GOT3 (cell line): ENCODE results near the gene RAB28.

ENCODE experiments used
- DNase-seq: peaks from one replicate; lab custom pipeline; 2025; ENCODE audit warnings: mixed read lengths; lab: John Stamatoyannopoulos, UW

Gene RAB28

DNA sequence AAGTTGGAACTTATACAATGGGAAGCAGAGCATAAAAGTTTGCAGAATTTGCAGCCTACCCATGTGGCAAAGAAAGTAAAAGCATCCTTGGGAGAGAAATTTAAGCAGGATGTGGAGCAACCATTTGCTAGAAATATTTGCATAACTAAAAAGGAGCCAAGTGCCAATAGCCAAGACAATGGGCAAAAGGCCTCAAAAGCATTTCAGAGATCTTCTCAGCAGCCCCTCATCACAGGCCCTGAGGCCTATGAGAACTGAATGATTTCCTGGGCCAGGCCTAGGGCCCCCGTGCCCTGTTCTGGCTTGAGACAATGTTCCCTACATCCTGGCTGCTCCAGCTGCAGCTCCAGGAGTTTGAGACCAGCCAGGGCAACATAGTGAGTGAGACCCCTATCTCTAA is 25.3 kb upstream of the RAB28 start:
- no peak for DNase-seq

DNA sequence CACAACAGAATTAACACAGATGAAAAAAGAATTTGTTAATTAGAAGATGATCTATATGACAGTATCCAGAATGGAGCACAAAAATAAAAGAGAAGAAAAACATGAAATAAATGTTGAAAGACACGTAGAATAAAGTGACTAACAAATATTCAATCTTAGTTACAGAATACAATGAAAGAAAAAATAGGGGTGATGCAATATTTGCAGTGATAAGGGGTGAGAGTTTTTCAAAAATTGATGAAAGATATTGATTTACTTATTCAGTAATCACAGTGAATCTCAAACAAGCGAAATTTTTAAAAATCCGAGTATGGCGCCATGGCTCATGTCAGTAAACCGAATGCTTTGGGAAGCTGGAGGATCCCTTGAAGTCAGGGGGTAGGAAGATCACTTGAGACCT is 20.2 kb upstream of the RAB28 start:
- no peak for DNase-seq

DNA sequence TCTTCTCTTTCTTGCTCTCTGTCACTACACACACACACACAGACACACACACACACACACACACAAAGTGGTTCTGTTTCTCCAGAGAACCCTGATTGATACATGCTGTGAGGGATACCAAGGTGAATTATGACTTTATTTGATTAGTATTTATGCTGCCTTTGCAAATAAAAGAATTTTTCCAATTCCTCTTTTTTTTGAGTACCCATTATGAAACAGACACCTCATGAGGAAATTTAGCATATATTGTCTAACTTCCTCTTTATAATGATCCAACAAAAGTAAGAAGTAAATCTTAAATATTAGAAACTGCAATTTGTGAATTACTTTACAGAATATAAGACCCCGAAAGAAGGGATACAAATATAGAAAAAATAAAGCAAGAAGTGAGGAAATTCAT is 14.3 kb upstream of the RAB28 start:
- DNase-seq = no peak

DNA sequence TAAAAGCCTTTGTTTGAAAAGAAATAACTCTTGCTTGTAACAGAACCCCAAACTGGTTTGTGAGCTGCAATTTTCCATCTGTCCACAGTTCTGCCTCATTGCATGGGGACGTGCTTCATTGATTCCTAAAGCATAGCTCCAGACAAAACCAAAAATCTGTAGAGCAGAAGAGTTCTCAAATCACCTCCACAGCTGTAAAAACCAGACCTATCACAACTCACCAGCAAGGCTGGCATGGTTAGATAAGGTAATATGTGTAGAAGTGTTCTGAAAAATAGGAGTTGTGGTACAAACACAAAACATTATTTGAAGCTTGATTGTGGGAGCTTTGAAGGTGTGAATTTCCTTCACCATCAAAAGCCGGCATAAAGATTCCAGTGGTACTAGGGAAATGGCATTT is 12.5 kb upstream of the RAB28 start:
- no peak for DNase-seq

DNA sequence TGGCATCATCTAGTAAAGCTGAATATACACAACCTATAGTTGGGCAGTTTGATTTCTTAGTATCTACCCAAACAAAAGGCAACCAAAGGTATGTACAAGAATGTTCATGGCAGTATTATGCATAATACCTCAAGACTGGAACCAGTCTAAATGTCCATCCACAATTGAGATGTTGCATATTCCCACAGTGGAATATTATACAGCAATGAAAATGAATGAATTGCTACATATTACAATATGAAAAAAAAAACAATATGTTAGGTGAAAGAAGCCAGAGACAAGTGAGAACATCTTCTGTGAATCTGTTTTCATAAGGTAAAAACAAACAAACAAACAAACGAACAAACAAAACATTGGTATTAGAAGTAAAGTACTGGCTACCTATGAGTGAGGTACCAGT is 11.6 kb upstream of the RAB28 start:
- DNase-seq = no peak

DNA sequence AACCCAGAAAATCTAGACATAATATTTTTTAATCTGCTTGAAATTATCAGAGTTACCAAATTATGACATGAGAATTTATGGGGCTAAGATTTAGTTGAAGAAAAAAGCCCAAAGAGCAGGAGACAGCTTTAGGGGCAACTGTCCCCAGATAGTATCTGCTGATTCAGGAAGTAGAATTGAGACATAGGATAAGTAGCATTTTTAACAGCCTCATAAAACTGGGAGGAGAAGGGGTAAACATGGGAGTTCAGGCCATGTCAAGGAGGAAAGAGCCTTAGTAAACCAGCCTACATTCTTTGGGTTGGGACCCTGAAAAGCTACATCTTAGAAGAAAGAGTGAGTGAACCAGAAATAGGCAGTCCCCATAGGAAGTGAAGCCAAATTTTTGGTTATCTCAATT is 9.7 kb upstream of the RAB28 start:
- DNase-seq = no peak

DNA sequence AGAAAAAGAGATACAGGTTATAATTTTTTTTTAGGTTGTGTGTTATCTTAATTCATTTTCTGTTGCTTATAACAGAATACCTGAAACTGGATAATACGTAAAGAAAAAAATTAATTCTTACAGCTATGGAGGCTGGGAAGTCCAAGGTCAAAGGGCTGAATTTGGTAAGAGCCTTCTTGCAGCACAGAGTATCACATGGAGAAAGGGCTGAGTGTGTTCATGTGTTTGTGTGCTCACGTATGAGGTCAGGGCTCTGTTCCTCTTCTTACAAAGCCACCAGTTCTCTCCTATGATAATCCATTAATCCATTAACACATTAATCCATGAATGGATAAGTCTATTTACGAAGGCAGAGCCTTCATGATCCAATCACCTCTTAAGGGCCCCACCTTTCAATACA is 8.6 kb upstream of the RAB28 start:
- no peak for DNase-seq

DNA sequence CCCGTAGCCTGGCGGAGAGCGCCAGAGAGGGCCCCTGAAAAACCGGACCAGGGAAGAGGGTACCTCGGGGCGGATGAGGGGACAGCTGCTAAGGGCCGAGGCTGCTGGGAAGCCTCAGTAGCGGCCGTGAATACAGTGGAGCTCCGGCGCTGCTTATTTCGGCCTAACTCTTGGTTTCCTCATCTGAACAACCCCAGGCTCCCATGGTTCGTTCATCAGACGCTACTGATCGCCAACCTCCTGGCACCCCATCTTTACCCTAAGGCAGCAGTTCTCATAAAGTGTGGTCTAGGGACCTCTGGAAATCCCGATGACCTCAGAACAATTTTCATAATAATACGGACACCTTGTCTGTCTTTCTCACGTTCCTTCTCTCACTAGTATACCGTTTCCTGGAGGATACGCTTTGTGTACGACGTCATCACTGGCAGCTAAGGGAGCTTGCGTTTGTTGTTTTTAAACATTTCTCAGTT is 645 bp upstream of the RAB28 start:
- no peak for DNase-seq

DNA sequence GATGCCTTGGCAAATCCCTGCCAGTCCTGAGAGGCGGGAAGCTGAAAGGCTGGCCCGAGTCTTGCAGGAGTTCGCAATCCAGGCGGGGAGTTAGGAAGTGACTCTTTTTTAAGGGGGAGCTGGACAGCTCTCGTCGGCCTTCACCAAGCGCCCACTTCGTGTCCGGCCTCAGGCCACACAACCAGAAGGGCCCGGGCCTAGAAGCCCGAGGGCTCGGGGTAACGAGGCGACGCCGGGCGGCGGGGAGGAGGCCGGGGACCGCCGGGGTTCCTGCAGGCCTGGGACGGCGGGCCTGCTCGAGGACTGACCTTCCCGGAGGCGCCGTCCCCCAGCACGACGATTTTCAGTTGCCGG is 395 bp downstream of the RAB28 start:
- no peak for DNase-seq

DNA sequence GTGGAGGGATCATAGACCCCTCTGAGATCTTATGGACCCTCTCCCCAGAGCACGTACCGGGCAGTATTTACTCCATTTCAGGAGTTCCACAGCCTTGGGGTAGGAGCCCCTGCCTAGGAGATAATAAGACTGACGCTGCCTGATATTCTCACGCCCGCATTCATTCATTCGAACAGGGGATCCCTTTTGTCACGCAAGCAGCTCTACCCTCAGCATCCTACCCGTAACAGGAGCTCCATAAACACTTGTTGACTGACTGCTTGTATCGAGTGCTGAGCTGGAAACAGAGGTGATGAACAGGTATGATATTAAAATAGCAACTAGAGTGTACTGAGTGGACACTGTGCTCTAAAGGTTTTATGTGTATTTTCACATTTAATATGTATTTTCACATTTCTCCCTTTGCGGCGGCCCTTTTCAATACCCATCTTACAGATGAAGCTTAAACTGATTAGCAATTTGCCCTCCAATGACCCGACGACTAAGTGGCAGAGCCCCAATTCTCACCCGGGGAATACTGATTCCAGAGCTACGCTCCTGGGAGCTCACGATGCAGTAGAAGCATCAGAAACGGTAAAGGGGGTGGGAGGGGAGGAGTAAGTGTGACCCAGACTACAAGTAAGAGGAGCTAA is 888 bp downstream of the RAB28 start:
- no peak for DNase-seq

DNA sequence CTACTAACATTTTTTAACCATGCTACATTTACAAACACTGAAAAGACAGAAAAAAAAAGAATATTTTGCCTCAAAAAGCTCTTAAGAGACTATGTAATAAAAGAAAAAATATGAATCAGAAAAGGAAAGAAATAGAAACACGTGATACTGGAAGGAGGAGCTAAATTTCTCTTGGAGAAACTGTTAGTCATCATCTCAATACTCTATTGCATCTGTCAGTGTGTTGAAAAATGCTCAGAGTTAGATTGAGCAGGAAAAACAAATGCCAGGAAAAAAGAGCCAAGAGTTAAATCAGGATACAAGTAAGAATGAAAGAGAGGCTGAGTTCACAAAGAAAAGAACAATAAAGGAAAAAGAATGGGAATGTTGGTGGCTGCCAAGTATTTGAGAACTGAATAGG is 2.6 kb downstream of the RAB28 start:
- no peak for DNase-seq

DNA sequence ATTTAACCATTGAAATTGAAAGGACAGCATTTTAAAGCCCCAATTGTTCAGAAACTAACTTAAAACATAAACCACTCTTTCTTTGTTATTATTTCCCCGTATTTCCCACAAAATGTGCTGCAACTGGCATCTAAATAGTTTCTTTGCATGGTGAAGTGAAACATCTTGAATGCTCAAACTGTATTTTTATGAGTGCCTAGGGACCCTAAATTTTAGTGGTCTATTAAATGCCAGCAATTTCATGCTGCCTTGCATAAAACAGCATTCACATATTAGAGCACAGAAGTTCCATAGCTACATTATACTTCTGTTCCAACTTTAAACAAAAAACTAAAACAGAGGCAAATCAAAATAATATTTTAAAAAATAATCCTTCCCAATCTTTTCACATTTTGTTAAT is 5.4 kb downstream of the RAB28 start:
- DNase-seq = no peak

DNA sequence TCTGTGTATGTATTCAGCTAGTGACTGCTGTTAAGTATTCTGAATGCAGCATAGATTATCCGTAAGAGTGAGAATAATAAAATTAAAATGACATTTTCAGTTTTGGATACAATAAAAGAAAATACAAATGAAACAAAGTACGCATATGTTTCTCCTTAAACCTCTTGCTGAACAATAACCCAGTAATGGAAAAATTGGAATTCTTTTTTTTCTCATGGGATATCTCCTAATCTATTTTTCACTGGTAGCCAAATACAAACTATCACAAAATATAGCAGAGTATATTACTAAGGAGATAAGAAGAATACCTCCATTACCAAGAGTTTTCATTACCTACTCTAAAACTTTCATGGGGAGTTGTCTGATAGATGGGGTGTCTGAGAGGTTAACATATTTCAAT is 6.0 kb downstream of the RAB28 start:
- no peak for DNase-seq

DNA sequence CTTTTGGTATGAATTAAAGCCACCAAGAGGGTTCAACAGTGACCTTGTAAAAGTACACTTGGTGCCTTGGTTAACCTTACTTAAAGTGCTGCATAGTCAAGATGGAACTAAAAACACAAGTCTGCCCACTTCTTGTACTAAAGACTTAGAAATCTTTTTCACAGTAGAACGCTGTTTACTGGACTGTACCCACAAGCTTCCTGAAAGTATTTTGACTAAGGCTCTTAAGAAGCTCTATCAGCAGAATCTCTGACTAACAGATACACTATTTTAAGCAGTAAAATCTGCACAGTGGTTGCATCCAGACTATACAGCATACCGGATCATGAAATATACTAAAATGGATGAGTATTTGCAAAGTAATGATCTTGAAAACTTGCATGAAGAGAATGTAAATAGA is 7.2 kb downstream of the RAB28 start:
- DNase-seq = no peak

DNA sequence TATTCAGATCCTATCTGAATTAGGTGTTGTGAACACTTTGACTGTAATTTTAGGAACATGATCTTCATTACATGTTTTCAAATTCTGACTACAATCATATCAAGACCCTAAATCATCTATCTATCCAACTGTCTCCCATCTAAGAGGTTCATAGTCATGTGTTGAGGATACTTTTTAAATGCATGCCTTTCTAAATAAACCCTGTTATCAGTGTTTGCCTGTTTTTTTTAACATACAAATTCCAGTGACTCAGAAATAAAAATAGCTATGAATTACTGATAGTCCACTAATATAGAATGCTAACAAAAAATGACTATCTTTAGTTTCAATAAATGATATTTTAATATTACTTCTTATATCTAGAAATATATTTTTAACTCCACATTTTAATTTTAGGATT is 8.0 kb downstream of the RAB28 start:
- no peak for DNase-seq

DNA sequence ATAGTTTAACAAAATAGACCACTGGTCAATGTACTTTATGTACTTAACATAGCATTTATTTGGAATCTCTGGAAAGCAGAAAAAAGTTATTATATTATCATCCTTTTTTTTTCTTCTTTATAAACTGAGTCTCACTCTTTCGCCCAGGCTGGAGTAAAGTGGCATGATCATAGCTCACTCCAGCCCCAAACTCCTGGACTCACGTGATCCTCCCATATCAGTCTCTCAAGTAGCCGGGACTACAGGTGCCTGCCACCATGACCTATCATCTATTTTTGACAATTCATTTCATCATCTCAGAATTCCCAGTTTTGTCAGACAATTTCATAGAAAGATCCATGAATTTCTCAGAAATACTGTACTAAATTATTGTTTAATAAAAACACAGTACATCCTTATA is 12.7 kb downstream of the RAB28 start:
- DNase-seq = no peak

DNA sequence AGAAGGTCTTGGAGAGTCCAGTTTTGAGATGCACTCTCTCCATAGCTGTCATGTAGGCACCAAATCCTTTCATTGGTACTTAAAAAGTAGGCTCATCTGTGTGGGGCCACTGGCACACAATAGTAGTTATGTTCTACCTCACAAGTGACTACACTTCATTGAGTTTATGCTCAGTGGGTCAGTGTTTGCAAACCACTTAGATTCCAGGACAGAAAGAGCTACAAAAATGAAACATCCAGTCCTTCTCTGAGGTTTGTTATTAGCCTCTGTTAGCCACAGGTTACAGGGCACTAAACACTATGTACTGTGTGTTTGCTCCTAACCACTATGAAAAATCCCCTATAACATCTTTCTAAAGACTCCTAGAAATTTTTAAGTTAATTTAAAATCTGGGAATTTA is 13.8 kb downstream of the RAB28 start:
- no peak for DNase-seq

DNA sequence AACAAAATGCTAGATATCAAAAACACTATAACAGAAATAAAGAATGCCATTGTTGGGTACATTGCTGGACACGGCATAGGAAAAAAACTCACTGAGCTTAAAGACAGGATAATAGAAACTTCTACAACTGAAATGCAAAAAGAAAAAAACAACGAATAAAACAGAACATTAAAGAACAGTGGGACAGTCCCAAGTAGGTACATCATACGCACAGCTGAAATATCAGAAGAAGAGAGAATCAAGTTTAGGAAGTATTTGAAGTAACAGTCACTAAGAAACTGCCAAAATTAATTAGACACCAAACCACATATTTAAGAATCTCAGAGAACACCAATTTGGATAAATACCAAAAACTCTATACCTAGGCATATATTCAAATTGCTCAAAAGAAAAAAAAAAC is 19.2 kb downstream of the RAB28 start:
- DNase-seq = no peak

DNA sequence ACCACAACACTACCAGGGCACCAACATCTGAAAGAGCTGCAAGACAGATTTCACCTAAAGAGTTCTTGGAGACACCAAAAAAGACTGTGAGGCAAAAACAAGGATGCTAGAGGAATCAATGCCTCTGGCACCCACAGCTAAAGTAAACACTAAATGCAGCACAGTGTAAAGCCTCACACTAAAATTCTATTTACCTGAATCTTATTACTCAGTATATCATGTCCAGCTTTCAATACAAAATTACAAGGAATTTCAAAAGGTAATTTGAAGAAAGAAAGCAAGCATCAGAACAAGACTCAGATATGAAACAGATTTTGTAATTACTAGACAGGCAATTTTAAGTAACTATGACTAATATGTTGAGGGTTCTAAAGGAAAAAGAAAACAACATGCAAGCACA is 19.6 kb downstream of the RAB28 start:
- no peak for DNase-seq

DNA sequence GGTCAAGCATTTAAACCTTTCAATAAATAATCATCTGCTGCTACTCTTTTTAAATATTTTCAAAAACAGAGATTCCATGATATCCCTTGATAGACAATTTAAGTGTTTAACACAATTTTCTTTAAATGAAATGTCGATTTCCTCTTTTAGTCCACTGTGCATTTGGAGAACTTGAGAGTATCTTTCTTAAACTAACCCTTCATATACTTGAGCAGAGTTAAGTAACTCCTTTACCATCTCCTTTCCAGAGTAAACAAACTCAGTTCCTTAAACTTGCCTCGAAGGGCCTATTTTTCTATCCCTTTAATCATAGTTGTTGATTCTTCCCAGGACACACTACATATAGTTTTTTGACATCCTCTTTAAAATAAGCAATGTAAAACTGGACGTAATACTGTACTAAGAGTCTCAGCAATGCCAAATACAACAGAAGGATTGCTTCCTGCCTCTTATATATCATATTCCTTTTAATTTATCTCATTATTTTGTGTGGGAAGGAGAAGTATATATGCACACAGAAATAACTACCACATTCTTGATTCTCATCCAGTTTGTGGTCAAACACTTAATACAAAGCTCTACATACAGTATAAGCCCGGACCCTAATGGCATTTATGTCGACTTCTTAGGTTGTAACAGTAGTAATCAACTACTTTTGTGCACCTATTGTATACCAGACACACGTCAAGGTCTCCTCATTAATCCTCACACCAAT is 22.8 kb downstream of the RAB28 start:
- no peak for DNase-seq

DNA sequence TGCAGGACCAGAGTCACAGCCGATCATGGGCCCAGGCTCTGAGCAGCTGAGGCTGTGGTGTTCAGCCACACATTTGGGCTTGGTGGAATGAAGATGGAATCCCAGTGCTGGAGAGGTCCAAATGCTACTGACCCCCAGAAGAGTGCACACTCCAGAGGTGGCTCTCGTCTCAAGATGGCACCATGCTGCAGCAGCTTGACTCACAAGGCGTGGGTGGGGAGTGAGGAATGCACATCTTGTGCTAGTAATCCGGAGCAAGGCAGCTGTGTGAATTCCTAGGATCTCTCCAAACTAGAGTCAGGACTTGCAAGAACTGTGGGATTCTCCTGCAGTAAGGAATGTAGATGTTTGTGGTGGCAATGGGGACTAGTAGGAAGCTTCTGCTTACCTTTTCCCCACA is 28.7 kb downstream of the RAB28 start:
- no peak for DNase-seq

DNA sequence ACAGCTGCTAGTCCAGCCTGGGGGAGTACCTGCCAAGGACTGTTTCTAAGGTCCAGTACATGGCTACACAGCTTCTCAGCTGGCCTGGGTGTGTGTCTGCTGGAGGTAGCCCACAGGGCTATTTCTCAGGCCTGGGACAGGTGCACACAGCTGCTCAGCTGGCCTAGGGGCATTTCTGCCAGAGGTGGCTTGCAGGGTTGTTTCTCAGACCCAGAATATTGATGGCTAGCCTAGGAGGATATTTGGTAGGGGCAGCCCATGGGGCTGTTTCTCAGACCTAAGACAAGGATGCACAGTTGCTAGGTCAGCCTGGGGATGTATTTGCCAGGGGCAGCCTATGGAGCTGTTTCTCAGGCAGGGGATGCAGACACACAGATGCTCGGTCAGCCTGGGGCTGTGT is 29.4 kb downstream of the RAB28 start:
- DNase-seq = no peak

DNA sequence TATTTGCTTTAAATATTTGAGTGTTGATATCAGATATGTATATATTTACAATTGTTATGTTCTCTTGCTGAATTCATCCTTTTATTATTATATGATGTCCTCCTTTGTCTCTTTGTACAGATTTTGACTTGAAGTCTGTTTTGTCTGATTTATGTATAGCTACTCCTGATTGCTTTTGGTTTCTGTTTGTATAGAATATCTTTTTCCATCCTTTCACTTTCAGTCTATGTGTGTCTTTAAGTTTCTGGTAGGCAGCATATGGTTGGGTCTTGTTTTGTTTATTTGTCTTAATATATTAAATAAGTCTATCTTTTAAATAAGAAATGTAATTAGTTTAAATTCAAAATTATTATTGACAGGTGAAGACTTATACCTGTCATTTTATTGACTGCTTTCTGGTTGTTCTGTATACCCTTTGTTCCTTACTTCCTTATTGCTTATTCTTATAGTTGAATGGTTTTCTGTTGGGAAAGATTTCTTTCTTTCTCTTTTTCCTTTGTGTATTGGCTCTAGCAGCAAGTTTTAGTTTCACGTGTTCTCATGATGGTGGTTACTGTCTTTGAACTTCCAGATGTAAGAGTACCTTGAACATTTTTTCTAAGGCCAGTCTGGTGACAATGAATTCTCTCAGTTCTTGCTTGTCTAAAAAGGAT is 31.1 kb downstream of the RAB28 start:
- no peak for DNase-seq

DNA sequence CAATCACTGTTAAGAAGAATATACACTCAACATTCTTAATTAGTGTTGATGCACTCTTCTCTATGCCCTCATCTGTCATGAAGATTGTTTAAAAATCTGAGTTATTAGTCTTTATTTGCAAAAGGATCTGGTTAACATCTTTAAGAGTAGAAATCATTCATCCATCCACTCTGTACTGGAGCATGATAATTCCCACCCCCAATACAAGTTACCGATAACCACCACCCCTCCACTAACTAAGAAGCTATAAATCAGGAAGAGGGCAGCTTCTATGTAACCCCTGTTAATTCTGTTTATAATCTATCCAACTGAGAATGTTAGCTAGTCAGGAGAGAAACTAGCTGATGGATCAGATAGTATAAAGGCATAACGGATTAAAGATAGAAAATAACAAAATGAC is 34.5 kb downstream of the RAB28 start:
- DNase-seq = no peak
